Suppressor macrophage treated with lipopolysaccharide for 1 hour (primary cell): ENCODE measurements around the gene CTBS.

Source experiments
- DNase-seq, 3 donors: peaks; one replicate each; pipeline ENCODE4 v3.0.0-alpha.2; 2020 to 2022

Gene CTBS

DNA sequence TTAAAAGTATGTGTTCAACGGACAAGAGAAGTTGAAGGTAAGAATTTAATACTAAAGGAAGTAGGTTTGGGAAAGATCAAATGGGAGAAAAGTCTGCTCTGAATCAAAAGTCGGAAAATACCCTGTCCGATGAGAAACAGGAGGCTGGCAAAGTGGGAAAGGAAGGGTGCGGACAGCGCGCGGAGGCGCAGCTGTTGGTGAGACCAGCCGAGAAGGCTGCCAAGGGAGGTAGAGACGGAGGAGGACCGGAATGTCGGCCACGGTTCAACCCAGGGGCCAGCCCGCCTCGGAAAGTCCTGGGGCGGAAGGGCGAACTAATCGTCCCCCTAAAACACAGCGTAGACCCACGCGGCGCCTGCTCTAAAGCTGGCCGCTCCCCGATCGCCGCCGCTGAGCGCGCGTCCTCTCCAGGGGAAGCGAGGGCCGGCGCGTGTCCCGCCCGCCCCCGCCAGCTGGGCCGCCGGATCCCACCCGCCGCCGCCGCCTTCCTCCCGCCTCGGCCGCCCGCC is 68.7 kb downstream of the CTBS start:
- DNase-seq: peak; percentile 85 to 94 (median 91)

GRCh38 chr1:84504580-84505492 is 69.4 kb downstream of the CTBS start:
- DNase-seq: peak; percentile 68 to 88 (median 77)

- DNase-seq: no peak
Observed at GRCh38 chr1:84502927-84503326, 71.3 kb downstream of the CTBS start.
